Stimulated activated CD4-positive, alpha-beta T cell treated with anti-CD3 and anti-CD28 coated beads, TNF-alpha, amount 100 ng/mL, for 24 hours (primary cell): ENCODE data around the gene INPP4A.

Source experiments
- DNase-seq, 3 experiments: peaks; one replicate each; pipeline ENCODE4 v3.0.0-alpha.2; 2020; ENCODE audit warnings: low read depth in 3 of 3

The INPP4A gene

DNA sequence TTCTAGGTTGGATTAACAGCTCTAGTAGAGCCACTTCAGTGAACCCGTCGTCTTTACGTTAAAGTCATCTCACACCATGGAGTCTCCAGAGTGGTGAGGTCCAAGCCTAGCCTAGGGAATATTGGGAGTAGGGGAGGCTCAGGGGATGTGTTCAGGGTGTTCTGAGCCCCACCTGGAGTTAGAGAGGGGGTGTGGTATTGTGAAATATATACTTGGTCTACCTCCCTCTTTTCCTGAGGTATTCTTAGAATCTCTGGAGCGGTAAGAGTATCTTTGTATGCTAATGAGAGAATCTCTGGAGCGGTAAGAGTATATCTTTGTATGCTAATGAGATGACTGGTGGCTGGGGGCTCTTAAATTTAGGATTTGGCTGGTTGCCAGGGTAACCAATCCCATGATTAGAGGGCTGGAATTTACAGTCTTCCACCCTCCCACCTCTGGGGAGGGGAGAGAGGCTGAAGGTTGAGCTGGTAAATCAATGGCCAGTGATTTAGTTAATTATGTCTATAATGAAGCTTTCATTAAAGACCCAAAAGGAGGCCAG is 69.5 kb downstream of the INPP4A start:
- DNase-seq, result no peak

- no peak for DNase-seq
Observed at GRCh38 chr2:98514879-98515249, 70.2 kb downstream of the INPP4A start.

DNA sequence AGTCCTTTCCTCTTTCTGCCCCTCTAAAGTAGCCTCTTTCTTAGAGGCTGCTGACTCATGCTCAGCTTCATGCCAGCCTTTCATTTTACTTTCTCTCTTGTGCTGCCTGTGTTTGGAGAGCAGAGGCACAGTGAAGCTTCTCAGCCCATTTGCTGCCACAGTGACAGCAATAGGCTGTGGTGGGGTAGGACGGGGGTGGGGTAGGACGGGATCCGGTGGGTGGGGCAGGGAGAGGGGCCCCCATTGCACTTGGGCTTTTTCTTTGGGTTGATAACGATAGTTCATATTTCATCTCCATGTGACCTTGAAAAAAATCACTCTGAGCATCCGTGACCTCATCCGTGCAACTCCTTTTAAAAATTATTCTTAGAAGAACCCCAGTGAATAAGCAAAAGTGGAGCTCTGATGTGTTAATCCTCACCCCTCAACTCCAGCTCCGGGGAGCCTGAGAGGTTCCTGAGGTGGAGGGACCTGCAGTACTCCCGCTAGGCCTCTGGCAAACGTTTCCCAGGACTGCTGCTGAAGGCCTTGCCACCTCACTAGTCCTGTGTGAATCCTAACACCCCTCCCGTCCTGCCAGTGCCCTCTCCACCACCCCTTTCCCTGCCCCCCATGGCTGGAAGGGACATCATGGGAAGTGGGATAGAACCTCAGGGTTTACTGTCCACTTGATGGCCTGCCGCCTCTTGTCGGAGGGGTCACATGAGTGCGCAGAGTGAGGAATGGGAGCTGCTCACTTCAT is 70.8 kb downstream of the INPP4A start:
- no peak for DNase-seq

DNA sequence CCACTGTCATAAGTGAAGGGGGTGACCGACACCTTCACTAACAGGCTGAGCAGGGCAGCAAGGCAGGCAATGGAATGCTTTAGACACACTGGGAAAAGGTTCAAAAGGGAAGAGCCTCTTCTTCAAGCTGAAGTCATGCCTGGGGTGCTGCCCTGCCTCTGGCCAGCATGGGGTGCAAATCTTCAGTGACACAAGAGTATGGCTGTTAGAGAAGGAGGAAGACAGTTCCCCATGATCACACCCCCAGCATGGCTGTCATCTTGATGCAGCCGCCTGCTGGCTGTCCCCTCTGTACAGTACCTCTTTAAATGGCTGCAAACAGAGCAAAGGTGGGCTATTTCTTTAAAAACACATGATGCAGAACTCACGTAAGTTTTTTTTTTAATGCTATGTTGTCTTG is 71.9 kb downstream of the INPP4A start:
- DNase-seq, result no peak

DNA sequence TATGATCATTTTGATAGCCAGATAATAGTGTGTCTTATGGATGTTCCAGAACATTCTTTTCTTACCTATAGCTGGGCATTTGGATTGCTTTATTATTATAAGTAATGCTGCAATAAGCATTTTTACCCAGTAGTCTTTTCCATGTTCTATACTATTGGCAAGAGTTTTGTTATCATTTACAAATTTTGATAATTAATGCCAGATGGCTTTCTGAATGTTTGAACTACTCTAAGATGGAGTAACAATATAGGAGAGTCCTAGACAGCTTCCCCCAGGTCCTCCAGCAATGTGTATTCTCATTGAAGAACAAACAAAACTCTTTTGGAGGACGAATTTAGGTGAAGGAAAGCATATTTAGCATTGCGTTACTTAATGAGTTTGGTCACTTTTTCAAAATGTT is 73.0 kb downstream of the INPP4A start:
- no peak for DNase-seq

DNA sequence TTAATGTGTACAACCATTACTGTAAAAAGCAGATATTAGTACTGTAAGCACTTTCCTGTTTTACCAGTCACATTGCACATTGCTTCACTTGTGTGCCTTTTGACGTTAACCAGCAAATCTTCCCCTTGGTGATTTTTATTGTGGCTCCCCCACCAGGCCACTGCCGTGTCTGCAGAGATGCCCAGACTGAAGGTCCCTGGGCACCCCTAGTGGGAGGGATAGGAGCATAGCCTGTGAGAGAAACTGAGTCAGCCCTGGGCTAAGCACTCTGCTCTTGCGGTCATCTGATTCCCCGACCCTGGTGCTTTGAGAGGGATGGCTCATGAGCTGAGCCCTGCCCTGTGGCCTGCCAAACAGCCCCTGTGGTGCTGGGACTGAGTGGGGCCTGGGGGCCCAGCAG is 73.4 kb downstream of the INPP4A start:
- DNase-seq, result peak; percentile 11 to 44 (median 27)

DNA sequence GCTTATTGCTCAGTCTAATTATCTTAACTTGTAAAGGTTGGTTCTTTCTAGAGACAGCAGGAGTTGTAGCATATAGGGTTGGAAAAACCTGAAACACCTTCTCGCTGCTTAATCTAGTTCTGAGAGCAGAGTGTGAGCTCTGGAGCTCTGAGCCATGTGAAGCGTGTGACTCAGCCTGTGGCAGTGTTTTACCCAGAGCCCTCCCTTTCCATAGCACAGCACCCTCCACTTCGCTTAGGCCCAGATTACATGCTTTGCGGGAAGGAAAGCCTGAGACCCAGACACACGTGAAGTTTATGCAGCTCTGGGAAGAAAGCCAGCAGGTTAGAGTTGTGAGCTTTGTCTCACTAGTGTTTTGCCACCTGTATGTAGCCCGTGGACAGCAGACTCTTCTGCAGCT is 74.5 kb downstream of the INPP4A start:
- no peak for DNase-seq

GRCh38 chr2:98519851-98520250 is 75.2 kb downstream of the INPP4A start:
- DNase-seq, result no peak

DNA sequence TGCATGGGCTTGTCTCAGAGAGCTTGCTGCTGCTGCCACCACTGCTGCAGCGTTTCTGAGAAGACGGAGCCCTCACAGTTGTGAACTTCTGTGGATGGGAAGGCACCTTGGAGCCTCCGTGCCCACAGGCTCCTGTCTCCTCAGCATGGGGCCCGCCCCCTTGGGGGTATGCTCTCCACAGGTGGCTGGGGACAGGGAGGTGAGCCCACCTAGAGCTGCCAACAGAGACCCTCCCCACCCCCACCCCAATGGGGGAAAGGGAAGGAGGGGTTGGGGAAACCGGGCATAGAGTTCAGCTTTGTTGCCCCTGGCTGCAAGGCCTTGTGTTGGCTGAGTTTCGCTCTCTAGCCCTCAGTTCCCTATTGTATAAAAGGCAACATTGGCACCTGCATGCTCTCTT is 76.1 kb downstream of the INPP4A start:
- no peak for DNase-seq

DNA sequence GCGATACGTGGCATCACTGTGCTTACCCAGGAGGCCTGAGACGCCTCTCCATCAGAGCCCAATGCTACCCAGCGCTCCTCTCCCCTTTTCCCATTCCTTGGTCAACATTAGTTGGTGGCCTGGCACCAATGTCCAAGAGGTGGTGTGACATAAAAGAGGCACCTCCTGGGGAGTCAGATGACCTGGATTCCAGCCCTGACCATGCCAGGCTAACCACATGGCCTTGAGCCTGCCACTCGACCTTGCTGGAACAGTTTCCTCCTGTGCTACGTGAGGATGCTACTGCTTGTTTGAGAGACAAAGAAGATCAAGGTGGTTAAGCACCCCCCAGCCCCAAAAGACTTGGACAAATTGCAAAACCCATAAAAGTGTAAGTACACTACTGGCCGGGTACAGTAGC is 76.6 kb downstream of the INPP4A start:
- DNase-seq, result no peak

DNA sequence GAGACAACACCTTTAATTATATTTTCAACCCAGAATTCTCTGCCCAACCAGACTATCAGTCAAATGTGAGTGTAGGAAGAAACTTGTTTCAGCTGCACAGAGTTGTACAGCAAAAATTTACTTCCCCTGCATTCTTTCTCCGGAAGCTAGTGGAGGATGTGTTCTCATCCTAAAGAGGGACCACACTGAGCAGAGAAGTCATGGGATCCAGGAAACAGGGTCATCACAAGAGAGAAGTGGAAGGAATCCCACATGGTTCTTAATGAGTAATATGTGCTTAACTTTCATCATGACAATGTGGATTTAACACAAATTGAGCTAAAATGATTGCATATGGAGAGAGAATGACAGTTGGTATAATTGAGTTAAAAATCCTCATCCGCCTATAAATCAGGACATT is 78.2 kb downstream of the INPP4A start:
- no peak for DNase-seq

DNA sequence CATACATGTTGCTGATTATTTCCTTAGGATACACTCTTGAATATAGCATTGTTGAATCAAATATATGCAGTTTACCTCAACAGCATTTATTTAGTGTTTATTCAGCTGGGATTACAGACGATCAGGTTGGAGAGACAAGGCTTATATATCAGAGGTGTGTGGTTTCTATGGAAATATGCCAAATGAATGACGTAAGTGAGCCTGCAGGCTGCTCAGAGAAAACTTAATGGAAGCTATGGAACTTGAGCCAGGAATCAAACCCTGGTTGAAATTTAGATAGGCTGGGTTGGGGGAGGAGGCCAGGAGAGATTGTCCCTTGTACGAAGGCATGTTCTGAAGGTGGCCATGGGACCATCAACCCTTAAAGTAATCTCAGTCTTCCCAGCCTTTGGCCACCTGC is 79.5 kb downstream of the INPP4A start:
- DNase-seq, result no peak

- DNase-seq, result no peak
Observed at GRCh38 chr2:98528349-98528748, 83.7 kb downstream of the INPP4A start.

GRCh38 chr2:98530114-98530513 is 85.5 kb downstream of the INPP4A start:
- DNase-seq, result no peak

GRCh38 chr2:98532756-98533155 is 88.1 kb downstream of the INPP4A start:
- no peak for DNase-seq

DNA sequence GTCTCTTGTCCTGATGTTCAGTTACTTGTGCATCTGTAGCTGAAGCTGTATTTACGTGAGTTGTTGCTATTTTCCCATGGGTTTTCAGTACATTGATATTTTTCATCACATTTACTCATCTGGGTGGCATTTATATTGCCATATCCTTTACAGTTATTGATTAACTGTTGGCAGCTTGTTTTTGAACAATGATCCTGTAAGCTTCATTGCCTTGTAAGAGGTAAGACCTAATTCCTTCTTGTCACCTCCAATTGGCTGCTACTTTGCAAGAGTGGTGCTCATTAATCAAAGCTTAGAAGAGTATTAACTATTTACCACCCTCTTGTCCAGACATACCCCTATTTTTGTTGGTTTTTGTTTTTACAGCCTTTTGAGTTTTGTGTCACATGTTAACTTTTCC is 88.9 kb downstream of the INPP4A start:
- DNase-seq, result no peak

DNA sequence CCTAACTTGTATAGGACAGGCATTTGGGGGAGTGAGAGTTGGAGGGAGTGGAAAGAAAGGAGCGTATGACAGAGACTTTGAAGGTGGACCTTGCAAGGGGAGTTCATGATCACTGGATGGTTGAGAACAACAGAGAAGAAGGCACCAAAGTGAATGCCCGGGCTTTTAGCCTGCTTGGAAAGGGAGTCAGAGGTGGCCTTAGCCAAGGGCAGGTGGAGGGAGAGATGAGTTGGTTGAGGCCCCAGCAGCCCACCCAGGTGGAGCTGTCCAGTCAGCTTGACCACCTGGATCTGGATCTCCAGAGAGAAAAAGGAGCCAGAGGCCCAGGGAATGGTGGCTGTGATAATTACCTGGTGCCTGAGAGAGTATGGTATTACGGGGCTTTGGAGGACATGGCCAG is 90.1 kb downstream of the INPP4A start:
- no peak for DNase-seq

GRCh38 chr2:98535971-98536677 is 91.5 kb downstream of the INPP4A start:
- DNase-seq, result no peak

DNA sequence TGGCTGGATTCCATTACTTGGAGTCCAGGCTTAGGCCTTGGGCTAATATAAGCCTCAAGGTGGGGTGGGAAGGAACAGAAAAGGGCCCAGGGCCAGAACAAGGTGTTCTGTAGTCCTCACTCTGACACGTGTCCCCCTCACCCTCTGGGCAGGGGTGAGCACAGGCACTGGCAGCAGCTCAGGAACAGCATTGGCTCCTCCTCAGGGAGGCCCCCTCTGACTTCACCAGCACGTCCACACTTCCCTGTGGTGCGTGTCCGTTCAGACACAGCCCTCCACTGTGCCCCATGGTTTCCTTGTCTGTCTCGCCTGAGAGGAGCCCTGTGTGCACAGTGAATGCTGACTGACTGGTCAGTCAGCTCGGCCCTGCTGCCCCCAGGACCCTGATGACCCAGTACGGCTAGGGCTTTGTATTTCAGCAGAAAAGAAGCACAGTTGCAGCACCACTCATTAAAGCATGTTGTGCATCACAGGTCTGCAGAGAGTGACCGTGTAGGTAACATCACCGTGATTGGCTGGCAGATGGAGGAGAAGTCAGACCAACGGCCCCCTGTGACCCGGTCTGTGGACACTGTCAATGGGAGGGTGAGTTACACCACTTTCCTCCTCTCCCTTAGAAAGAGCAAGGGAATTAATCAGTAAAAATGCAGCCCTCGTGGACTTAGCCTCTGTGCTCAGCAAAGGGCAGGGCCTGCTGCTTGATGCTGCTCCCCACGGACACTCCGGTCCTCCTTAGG is 92.9 kb downstream of the INPP4A start:
- no peak for DNase-seq

GRCh38 chr2:98538280-98539041 is 93.8 kb downstream of the INPP4A start:
- no peak for DNase-seq

- no peak for DNase-seq
Observed at GRCh38 chr2:98539056-98539735, 94.5 kb downstream of the INPP4A start.
